ENCODE data around the gene MRPS6. TPM values are rescaled to one million over a fixed set of nuclear protein-coding genes. Genes with fewer than 3 reads are reported as not detected.

MRPS6 gene
- total and polyA plus RNA-seq, 2 of the 13 experiments (the other 11 are each of a cell fraction or from before 2014, with no cell fraction given): 14.2 to 26.9 TPM

DNA sequence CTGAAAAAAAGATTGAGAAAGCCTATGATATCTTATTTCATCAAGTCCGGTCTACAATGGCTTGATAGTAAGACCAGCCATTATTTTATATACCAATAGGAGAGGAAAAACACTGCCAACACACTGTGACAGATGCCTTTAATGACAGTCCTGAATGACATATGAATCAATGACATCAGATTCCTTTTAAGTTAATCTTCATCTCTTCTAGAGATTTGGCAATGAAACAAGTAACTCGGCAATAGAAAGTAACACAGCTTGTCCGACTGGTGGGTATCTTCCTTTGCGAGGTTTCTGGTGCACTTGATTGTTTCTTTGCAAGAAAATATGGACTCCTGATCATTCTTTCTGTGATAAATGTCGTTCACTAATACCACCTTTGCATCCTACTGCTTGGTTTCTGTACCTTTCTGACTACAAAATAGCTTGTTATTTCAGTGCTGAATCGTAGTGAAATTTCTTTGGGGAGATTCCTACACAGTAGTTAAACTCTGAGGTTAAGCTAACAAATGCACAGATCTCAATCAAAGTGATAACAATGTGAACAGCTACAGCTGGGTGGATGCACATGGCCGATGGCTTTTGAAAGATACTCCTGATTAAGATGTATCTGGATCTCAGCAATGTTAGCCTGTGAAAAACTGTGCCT is 104.7 kb downstream of the MRPS6 start:
- DNase-seq (ENCODE audit: low spot score): no peak
- H4K20me1 ChIP-seq (ENCODE audit: insufficient read depth, low read length): no peaks in the 10 kb centered on the region
- no peak overlapping the region for H2AFZ ChIP-seq (ENCODE audit: low read length)
- ChIA-PET POLR2A (no interaction called here), CTCF (ENCODE audit: low intra/inter-chr PET ratio, low total read pairs) (no interaction called here)
- BruUV-seq (replicated peaks): no TSS peak
- no peaks in the 10 kb centered on the region for H3K79me2 ChIP-seq (ENCODE audit: insufficient read depth, low read length)
- in situ Hi-C loops (cut with HindIII; ENCODE audit: extremely low pct_ligation_motif_present, low pct_unique_long_range_greater_than_20kb) (no loop called here), intact Hi-C loops (cut with micrococcal nuclease; ENCODE audit: unreplicated experiment) (no loop called here)
- no peak overlapping the region for H3K9ac ChIP-seq (ENCODE audit: insufficient read depth, low read depth, low read length)
- ATAC-seq: no peak
- no peaks in the 10 kb centered on the region for H3K27me3 ChIP-seq (ENCODE audit: control insufficient read depth in 1 of 2, insufficient read depth in 2 of 2, low read length in 2 of 2)
- no peak overlapping the region for H3K27ac ChIP-seq (ENCODE audit: extremely low read length, insufficient read depth, low read length)
- H3K9me3 ChIP-seq (ENCODE audit: low read length): no peaks in the 10 kb centered on the region; the same call in 1 of the 2 replicates
- FAIRE-seq: no peak
- H3K36me3 ChIP-seq (replicated peaks in 1 of 2; ENCODE audit: control insufficient read depth in 1 of 2, insufficient read depth in 2 of 2, low read length in 2 of 2): no peaks in the 10 kb centered on the region
- H3K4me1 ChIP-seq (ENCODE audit: insufficient read depth, low read length): peaks cover 29% of the 10 kb centered on the region
- H3K4me2 ChIP-seq (ENCODE audit: low read depth, low read length): no peak overlapping the region
- WGBS (ENCODE audit: low lambda C conversion rate): 55% methylated on average over 7 of the region's 7 CpGs
- H3K4me3 ChIP-seq (replicated peaks in 1 of 3; ENCODE audit: insufficient read depth in 1 of 3, low read depth in 2 of 3, low read length in 3 of 3): no peak overlapping the region
- no peak for TF ChIP-seq ZNF781 (CRISPR knock-in tag; IDR thresholded peaks at IDR 0.05; ENCODE audit: borderline replicate concordance, not compliant biosample characterization)
- no peak for TF ChIP-seq DPF2 (CRISPR knock-in tag; IDR thresholded peaks at IDR 0.05; ENCODE audit: borderline replicate concordance, low read depth)
- no peak for TF ChIP-seq ATM (IDR thresholded peaks at IDR 0.05; ENCODE audit: borderline replicate concordance)
- TF ChIP-seq MAFF (IDR thresholded peaks at IDR 0.05; ENCODE audit: low read depth, low read length): no peak
- TF ChIP-seq ZNF337 (CRISPR knock-in tag; IDR thresholded peaks at IDR 0.05; ENCODE audit: borderline replicate concordance, low read depth): no peak
- TF ChIP-seq, protein P1, sequence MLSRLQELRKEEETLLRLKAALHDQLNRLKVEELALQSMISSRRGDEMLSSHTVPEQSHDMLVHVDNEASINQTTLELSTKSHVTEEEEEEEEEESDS (CRISPR knock-in tag; IDR thresholded peaks at IDR 0.05; ENCODE audit: borderline replicate concordance): no peak
- no peak for TF ChIP-seq MYNN (CRISPR knock-in tag; IDR thresholded peaks at IDR 0.05; ENCODE audit: low read depth)
- TF ChIP-seq ZBTB3 (CRISPR knock-in tag; IDR thresholded peaks at IDR 0.05; ENCODE audit: borderline replicate concordance, low read depth): no peak
- TF ChIP-seq U2AF2 (IDR thresholded peaks at IDR 0.05; ENCODE audit: low read depth, low read length): no peak
- no peak for TF ChIP-seq ESRRA (CRISPR knock-in tag; IDR thresholded peaks at IDR 0.05; ENCODE audit: low read depth)
- TF ChIP-seq, protein P2, sequence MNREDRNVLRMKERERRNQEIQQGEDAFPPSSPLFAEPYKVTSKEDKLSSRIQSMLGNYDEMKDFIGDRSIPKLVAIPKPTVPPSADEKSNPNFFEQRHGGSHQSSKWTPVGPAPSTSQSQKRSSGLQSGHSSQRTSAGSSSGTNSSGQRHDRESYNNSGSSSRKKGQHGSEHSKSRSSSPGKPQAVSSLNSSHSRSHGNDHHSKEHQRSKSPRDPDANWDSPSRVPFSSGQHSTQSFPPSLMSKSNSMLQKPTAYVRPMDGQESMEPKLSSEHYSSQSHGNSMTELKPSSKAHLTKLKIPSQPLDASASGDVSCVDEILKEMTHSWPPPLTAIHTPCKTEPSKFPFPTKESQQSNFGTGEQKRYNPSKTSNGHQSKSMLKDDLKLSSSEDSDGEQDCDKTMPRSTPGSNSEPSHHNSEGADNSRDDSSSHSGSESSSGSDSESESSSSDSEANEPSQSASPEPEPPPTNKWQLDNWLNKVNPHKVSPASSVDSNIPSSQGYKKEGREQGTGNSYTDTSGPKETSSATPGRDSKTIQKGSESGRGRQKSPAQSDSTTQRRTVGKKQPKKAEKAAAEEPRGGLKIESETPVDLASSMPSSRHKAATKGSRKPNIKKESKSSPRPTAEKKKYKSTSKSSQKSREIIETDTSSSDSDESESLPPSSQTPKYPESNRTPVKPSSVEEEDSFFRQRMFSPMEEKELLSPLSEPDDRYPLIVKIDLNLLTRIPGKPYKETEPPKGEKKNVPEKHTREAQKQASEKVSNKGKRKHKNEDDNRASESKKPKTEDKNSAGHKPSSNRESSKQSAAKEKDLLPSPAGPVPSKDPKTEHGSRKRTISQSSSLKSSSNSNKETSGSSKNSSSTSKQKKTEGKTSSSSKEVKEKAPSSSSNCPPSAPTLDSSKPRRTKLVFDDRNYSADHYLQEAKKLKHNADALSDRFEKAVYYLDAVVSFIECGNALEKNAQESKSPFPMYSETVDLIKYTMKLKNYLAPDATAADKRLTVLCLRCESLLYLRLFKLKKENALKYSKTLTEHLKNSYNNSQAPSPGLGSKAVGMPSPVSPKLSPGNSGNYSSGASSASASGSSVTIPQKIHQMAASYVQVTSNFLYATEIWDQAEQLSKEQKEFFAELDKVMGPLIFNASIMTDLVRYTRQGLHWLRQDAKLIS (CRISPR knock-in tag; IDR thresholded peaks at IDR 0.05): no peak
- TF ChIP-seq ZFP82 (CRISPR knock-in tag; IDR thresholded peaks at IDR 0.05; ENCODE audit: borderline replicate concordance): no peak
- TF ChIP-seq SMYD3 (CRISPR knock-in tag; IDR thresholded peaks at IDR 0.05): no peak
- no peak for TF ChIP-seq RARG (CRISPR knock-in tag; IDR thresholded peaks at IDR 0.05; ENCODE audit: low read depth)

Data from HepG2 (cell line).